HEK293T (cell line): ENCODE measurements around the gene CASP2.

Experiments
- FOXM1 ChIP-seq: fragments of 450-650 bp; IDR thresholded peaks from 2 replicates; pipeline ENCODE4 v1.6.1; 2017; ENCODE audit warnings: mild to moderate bottlenecking, borderline replicate concordance
- L3MBTL2 ChIP-seq: fragments of 450-650 bp; conservative IDR thresholded peaks from 2 replicates; pipeline ENCODE4 v1.6.1; 2016; ENCODE audit warnings: mild to moderate bottlenecking
- SP1 ChIP-seq: fragments of 450-650 bp; IDR thresholded peaks from 2 replicates; pipeline ENCODE4 v1.6.1; 2017
- SUZ12 ChIP-seq: fragments of 450-650 bp; IDR thresholded peaks from 2 replicates; pipeline ENCODE4 v1.6.1; 2016; ENCODE audit warnings: mild to moderate bottlenecking
- ZNF384 ChIP-seq: fragments of 450-650 bp; IDR thresholded peaks from 2 replicates; pipeline ENCODE4 v1.6.1; 2016

- TF ChIP-seq SUZ12, result no peak
- no peak for TF ChIP-seq ZNF384
- TF ChIP-seq FOXM1, result no peak
- no peak for TF ChIP-seq L3MBTL2
- TF ChIP-seq SP1, result no peak
Observed at GRCh38 chr7:143282124-143282523, 6.0 kb upstream of the CASP2 start.
